NCI-H524 treated with DMSO at 0.1 percent for 48 hours (cell line): ENCODE results near the gene METTL1.

ENCODE experiments used
- DNase-seq: peaks from one replicate; lab custom pipeline; 2025; lab: John Stamatoyannopoulos, UW

The METTL1 gene

GRCh38 chr12:57753756-57754337 is 18.1 kb downstream of the METTL1 start:
- no peak for DNase-seq

DNA sequence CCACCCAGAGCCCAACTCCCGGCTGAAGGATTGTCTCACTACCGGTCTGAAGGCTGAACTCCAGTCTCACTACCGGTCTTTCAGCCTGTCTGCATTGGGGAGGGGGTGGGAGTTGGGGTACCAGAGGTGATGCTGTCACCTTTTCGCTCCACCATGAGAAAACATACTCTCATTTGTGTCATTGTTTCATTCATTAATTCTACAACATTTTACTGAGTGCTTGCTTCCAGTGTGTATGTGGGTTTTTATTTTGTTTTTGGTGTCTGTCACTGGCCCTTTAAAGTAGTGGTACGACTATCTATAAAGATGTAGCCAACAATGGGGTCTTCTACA is 19.3 kb downstream of the METTL1 start:
- no peak for DNase-seq

DNA sequence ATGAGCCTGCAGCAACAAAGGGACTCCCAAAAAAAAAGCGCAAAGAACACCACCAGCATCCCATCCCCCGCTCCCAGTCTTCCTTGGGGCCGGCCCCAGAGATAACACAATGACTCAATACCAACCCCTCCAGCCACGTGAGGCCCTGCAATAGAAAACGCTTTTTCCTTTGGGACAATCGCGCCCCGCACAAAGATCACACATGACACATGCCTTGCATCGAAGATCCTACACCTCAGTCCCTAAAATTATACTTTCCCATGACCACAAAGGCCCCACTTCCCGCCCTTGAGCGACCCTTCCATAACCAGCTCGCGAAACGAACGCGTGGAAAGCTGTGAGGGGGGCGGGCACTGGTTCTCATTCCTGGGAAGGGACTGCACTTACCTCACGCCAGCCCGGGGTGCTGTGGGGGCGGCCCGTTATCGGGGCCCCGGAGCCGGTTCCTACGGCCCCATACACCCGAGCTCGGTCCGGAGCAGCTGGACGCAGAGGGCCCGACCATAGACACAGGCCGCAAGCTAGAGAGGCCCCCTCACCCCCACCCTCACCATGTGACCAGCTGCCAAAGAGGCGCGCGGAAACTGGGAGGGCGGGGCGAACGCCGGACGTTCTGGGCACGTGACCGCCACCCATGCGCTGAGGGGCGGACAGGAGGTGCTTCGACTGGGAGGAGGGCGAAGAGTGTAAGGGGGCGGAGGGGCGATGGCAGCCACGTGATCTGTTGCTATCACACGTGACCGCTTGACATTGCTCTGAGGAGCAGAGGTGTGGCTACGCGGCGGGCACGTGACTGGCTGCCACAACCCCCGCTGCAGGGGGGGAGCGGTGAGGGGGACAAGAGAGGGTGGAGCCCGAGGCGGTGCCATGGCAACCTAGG is 19.9 kb downstream of the METTL1 start, which contains the start of gene CDK4:
Gene CDK4, minus strand, starts transcription at position 523 of the 880 bp plus-strand sequence. CDS start 593 bp downstream, outside the sequence.
- peak; percentile 95 for DNase-seq

GRCh38 chr12:57751432-57751787 is 20.5 kb downstream of the METTL1 start:
- no peak for DNase-seq

DNA sequence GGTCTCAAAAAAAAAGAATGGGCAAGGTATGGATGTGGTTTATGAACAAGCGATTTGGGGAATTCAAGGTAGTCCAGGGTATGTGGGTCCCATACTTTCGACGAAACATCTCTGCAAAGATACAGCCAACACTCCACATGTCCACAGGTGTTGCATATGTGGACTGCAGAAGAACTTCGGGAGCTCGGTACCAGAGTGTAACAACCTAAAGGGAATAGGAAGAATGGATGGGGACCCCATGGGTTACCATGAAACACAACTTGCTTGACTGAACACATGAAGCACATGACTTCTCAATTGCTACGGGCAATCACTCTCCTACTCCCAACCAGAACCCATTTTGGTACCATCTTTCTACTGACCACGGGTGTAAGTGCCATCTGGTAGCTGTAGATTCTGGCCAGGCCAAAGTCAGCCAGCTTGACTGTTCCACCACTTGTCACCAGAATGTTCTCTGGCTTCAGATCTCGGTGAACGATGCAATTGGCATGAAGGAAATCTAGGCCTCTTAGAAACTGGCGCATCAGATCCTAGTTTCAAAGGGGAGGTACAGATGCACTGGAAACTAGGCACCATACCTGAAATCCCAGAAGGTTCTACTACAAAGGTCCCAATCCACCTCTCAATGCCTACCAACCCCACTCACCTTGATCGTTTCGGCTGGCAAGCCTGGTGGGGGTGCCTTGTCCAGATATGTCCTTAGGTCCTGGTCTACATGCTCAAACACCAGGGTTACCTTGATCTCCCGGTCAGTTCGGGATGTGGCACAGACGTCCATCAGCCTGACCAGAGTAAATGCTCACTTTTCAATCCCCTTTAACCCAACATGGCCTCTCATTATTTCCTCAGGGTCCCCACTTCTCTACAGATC is 21.1 kb downstream of the METTL1 start:
- DNase-seq: no peak

DNA sequence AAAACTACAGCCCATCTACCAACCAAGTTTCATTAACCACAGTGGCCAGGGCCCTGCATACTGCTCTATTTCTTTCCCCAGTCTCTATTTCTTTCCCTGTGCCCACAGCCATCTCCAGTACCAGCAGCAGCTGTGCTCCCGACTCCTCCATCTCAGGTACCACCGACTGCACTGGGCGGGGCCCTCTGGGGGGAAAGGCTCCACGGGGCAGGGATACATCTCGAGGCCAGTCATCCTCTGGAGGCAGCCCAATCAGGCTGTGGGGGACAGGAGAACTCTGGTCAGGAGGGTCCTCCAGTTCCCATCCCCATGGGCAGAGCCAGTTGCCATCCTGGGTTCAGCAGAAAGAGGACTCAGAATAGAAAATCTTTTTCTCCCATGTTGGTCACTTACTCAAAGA is 22.8 kb downstream of the METTL1 start:
- no peak for DNase-seq

DNA sequence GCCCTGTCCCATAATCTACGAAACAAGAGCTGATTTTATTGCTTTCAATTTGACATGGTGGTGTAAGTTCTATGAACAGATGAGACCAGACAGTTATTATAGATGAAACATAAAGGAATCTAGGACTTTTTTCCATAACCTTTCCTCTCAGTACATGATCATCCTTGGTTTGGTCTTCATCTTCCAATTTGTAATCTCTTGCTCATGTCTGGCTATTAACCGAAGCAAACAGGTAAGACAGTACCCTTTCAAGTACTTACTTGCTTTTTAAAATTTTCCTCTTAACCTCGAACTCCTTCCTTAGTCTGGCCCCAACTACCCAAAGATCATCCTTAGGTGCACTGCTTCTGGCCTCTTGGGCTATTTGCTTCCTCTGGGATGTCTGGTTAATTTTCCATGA is 25.9 kb downstream of the METTL1 start:
- DNase-seq: no peak

GRCh38 chr12:57745485-57745881 is 26.4 kb downstream of the METTL1 start:
- no peak for DNase-seq

GRCh38 chr12:57744777-57745484 is 27.0 kb downstream of the METTL1 start, which contains the start of gene TSPAN31:
Gene TSPAN31 (plus strand): TSS chr12:57745039. CDS start chr12:57745155, 116 bp downstream.
- peak; percentile 84 for DNase-seq

- DNase-seq: no peak
Observed at GRCh38 chr12:57744194-57744776, 27.6 kb downstream of the METTL1 start.

DNA sequence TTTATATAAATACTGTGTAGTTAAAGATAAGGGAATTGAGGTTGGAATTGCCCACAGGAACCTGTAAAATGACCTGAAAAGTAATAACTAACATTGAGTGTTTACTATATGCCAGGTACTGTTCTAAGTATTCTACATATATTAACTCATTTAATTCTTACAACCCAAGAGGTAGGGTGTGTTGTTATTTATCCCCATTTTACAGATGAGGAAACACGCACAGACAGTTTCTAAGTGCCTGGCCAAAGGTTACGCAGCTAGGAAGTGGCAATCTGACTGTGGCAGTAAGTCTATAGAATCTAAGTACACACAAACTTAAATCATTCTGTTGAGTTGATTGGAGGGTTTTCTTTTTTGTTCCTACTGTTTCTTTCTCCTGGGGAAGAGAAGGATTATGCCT is 28.1 kb downstream of the METTL1 start:
- DNase-seq: no peak

GRCh38 chr12:57741844-57742738 is 29.8 kb downstream of the METTL1 start:
- DNase-seq: no peak

- DNase-seq: no peak
Observed at GRCh38 chr12:57741413-57741789, 30.5 kb downstream of the METTL1 start.

GRCh38 chr12:57740656-57741412 is 31.1 kb downstream of the METTL1 start:
- no peak for DNase-seq

DNA sequence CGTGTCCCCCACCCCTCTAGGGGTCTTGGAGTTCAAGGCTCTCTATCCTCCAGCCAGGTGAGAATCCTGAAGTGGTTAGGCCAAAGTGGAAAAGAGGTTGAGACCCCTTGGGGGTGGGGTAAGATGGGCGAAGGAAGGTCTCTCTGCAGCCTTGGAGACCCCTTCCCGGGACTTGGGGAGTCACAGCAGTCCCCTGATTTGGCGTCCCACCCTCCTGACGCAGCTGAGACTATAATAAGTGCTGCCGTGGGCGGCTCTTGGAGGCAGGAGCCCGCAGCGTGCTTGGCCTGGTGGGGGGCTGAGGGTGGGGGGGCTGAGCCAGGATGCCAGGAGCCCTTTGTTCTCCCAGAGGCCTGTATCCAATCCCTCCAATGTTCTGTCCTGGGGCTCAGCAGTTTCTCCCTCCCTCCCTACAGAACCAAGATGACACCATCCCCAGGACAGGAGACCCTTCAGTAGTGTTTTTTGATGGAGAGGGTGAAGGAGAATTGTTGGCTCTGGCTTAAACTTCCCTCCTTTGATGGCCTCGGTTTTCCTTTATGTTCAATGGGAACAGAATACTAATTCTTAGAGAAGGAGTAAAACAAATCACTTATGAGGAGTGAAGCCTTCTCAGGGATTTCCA is 31.9 kb downstream of the METTL1 start:
- no peak for DNase-seq

DNA sequence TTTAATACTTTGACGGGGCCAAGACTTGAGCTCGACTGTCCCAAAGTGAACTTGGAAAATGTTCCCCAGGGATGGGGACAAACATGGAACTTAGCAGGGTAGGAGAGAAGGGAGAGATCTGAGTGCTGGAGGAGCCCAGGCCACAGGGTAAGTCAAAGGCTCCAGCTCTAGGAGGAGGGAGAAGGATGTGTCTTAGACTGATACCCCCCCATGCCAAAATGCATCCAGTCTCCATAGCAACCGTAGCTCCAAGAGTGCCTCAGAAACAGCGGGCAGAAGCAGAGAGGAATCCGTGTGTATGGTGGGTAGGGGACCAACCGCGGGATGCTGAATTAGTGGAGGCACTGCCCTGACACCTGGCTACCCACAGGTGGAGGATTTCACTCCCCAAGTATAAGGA is 32.5 kb downstream of the METTL1 start:
- no peak for DNase-seq

- DNase-seq: no peak
Observed at GRCh38 chr12:57738661-57739237, 33.2 kb downstream of the METTL1 start, which contains the start of gene AGAP2. Gene AGAP2 (minus strand): TSS chr12:57738742. CDS start chr12:57738246, 496 bp downstream.
